HG02678 (cell line): Measurements from ENCODE around the gene IRGQ.

ENCODE experiments used
- ATAC-seq: cut with Tn5 transposase; IDR thresholded peaks from one replicate; pipeline ENCODE4 v1.9.1; 2021; ENCODE audit warnings: mild to moderate bottlenecking, moderate library complexity; ENCODE audit not compliant: unreplicated experiment

Gene IRGQ

DNA sequence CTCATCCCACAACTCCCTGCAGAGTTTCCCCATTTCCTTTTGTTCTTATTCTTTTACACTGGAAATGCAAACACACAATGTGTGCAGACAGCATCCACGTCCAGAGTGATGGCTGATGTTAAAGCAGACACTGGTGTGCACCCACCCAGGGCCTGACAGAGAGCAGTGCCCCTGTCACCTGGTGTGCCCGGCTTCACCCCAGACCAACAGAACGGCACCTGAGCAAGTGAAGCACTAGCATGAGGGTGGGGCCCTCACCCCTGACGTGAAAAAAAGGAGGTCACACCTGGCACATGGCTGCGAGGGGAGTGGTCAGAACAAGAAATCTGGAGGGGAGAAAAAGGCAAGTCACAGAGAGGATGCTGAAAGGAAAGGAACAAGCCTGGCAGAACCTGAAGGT lies 50.7 kb downstream of the IRGQ start:
- no peak for ATAC-seq

DNA sequence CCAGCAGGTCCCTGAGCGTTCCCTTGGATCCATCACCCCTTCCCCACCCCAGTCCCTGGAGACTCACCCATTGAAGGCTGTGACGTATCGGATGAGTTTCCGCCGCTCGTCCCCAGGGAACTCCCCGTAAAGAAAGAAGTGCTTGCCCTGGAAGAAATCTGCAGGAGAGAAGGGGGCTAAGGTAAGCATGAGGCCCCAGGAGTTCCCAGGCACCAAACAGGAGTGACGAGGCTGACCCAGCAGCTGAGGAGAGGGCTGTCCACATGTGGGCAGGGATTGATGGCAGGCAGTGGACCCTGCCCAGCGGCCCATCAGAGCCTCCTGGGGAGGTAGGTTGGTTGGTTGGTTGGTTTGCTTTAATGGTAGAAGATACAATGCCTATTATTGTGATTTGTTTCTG lies 51.9 kb downstream of the IRGQ start:
- no peak for ATAC-seq

DNA sequence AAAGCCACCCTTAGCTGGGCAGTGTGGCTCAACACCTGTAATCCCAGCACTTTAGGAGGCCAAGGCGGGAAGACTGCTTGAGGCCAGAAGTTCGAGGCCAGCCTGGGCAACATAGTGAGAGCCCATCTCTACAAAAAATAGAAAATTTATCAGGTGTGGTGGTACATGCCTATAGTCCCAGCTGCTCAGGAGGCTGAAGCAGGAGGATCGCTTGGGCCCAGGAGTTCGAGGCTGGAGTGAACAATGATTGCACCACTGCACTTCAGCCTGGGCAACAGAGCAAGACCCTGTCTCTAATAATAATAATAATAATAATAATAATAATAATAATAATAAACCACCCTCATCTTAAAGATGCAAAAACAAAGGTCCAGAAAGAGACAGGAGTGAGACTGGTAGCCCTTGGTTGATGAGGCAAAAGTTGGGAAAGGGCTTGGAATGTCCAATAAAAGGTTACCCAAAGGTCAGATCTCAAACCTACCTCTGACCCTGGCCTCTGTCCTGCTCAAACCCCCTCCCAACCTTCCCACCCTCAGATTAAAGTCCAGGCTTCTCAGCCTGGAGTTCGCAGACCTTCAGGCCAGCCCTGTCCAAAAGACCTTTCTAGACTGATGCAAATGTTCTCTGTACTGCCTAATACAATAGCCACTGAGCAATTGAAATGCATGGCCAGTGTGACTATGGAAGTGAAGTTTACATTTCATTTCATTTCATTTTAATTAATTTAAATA lies 53.8 kb downstream of the IRGQ start:
- ATAC-seq: no peak

DNA sequence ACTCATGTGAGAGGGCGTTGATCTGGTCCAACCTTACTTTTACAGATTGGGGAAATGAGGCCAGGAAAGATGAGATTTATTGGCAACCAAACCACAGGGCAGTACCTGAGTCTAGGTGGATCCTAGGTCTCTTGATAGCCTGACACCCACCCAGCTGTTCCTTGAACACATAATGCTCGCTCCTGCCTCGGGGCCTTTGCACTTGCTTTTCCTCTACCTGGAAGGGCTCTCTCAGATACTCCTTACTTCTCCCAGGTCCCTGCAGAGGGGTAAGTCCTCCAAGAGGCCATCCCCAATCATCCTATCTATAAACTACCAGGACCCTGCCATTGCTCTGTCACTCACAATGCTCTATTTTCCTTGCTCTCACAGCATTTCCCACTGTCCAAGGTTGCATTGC lies 55.6 kb downstream of the IRGQ start:
- no peak for ATAC-seq

DNA sequence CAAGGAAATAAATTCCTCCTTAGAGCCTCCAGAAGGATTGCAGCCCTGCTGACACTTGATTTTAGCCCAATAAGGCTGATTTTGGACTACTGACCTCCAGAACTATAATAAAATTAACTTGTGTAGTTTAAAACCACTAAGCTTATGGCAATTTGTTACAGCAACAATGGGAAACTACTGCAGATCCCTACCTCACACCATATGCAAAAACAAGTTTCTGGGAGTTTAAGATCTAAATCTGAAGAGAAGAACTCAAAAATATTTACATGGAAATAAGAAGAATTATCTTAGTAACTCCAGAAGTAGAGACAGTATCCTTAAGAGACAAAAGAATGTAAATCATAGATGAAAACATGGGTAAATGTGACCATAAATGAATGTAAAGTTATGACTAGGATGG lies 57.0 kb downstream of the IRGQ start:
- ATAC-seq: no peak

DNA sequence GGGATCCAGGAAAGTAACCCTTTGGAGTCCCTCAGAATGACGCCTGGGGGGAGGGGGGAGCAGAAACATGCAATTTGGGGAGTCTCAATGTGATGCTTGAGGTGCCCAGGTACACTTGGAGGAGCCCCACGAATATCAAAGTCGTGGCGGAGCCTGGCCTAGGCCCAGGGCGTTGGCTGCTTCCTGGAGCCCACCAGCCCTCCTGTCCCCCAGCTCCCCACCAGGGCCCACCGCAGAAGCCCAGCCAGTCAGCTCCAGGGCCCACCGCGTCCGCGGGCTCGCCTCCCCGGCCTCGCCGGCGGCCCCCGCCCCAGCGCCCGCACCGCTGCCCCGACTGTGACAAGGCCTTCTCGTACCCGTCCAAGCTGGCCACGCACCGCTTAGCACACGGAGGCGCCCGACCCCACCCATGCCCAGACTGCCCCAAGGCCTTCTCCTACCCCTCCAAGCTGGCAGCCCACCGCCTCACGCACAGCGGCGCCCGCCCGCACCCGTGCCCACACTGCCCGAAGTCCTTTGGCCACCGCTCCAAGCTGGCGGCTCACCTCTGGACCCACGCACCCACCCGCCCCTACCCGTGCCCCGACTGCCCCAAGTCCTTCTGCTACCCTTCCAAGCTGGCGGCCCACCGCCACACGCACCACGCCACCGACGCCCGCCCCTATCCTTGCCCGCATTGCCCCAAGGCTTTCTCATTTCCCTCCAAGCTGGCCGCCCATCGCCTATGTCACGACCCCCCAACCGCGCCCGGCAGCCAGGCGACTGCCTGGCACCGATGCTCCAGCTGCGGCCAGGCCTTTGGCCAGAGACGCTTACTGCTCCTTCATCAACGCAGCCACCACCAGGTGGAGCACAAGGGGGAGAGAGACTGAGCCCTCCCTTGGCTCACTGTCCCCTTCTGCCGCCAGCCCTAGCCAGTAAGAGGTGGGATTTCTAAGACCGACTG lies 60.8 kb downstream of the IRGQ start:
- no peak for ATAC-seq
